GM19463 (cell line): ENCODE measurements around the gene KIRREL3.

Source experiments
- ATAC-seq: cut with Tn5 transposase; IDR thresholded peaks from one replicate; pipeline ENCODE4 v1.9.1; 2021; ENCODE audit warnings: mild to moderate bottlenecking, moderate library complexity; ENCODE audit not compliant: unreplicated experiment

KIRREL3 gene

DNA sequence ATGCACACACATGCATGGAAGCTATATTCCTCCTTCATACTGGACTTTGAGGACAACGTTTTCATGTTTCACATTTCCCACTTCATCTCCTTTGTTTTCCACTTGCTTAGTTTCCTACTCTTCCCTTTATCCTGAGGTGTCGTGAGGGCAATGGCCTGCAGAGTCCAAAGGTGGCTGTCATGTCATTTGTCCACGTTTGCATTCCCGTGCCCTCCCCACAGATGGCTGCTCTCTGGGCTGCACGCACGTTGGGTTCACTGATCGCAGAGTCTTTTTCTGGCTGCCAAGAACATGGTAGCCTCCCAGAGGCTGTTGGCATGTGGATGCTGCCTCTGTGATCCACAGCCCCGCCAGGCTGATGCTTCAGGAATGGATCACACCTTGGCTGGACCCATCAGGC, 389.1 kb downstream of the KIRREL3 start:
- no peak for ATAC-seq

DNA sequence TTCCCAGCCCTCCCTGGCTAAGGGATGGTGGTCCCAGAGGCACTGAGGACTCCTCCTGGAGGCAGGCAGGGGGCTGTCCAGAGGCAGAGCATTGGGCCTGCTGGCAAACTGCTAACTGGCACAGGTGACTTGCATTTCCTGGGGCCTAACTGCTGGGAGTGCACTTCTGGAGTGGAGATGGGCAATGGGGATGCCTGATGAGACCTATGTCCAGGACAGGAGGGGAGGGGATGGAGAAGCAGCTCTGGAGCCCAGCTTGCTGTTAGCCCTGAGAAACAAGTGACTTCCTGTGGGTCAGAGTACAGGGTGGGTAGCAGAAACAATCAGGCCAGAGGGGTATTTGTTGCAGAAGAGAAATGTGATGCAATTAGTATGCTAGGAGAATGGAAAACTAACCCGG, 391.9 kb downstream of the KIRREL3 start:
- no peak for ATAC-seq

DNA sequence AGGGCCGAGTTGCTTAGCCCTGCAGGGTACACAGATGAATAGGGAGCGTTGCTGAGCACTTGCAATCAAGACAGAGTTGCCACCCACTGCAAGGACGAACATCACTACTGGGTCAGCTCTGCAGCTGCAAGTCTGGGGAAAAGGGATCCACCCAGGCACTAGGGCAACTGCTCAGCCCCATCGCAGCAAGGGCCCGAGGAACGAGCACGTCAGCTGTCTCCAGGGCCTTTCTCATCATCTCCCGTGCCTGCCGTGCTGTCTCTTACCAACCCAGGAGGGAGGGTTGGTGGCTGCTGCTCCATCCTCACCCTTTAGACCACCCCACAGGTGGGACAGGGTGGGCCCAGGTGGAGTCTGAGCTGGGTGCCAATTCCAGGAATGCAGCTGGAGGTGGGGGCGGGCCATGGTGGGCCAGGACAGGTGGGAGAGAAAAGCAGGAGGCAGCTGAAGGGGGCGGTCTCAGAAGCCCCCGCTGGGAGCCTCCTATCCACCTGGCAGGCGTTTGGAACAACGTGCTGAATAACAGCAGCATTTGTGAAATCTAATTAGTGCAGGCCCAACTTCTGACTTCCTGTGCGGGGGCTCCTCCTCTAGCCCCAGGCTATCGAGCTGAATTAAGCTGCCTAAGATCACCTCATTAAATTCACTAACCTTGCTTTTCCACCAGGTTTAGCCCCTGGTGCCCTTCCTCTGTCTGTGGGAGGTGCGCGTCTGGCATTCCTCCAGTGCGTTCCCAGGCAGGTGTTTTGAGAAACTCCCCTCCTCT, 392.6 kb downstream of the KIRREL3 start:
- ATAC-seq, result no peak

DNA sequence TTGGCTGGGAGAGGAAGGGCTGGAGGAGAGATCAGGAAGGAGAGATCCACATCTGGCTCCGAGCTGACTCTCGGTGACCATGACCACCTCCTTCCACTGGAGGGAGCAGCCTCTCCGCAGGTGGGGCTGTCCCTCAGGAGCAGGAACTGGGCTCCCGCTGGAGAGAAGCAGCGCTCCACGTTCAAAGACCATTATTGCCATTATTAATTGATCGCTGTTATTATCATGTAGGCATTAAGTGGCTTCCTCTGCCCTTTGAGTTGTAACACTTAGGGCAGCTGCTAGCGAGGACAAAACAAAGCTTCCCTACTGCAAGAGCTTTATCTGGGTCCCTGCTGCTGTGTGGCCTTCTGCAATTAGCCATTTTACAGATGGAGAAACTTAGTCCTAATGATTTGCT, 393.2 kb downstream of the KIRREL3 start:
- peak; percentile 65 for ATAC-seq

DNA sequence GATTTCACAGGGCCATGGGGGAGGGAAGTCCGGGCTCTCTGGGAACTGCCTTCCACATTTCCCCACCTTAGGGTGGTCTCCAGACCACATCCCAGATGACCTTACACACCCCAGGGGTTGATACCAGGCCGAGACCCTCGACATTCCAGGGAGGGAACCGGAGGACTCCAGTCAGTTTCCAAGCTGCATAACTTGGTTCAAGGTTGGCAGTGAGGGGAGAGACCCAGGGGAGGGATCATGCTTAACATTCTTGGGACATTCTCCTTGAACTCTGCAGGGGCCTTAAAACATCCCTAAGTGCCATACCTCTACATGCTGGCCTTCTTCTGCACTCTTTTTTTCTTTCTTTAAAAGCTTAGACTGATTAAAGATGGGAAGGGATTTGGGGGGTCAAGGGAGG, 394.1 kb downstream of the KIRREL3 start:
- no peak for ATAC-seq

DNA sequence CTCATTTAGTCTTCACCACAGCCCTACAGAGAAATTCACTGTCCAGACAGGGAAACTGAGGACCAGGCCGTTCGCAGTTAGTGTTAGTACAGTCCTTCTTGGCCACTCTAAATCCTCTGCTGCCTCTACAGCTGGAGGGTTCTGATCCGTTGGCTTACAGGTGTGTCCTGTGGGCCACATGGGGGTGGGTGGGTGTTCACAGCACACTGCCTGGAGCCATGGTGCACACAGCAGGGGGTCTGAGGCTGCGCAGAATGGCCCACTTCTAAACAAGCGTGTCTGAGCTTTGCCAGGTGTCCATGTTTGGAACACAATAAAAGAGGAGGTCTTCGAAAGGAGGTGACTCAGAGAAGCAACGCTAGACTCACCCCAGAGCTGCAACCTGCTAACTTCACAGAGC, 396.1 kb downstream of the KIRREL3 start:
- ATAC-seq, result no peak

DNA sequence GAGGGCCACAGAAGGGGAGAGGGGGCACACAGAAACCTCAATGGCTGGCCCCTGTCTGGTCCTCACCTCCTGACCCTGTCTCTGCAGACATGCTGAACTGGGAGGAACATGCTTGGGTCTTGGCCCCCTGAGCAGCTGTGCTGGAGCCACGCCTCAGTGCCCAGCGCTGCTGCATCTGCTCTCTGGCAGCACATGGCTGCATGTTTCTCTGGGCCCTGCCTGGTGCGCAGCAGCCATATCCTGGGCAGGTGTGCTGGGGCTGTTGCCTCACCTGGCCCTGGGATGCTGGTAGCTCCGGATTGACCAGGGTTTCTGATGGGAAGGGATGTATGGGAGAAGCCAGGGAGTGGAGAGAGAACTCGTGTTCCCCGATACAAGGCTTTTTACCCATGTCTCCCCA, 397.1 kb downstream of the KIRREL3 start:
- ATAC-seq, result no peak

DNA sequence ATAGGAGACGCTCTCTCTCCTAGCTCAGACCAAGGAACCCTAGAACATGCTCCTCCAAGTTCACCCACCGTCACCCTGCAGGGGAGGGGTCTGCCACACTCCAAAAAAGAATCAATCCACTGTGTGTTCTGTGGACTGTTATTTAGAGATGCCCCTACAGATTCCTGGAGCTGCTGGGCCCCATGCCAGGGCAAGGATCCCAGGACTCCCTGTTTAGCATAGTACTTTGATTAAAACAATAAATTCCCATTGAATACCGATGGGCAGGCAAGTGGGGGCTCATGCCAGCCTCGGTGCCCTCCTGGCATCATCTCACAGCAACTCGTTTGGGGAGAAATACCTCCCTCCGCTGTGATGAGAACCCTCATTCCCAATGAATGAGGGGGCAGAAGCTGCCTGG, 397.6 kb downstream of the KIRREL3 start:
- ATAC-seq, result no peak

DNA sequence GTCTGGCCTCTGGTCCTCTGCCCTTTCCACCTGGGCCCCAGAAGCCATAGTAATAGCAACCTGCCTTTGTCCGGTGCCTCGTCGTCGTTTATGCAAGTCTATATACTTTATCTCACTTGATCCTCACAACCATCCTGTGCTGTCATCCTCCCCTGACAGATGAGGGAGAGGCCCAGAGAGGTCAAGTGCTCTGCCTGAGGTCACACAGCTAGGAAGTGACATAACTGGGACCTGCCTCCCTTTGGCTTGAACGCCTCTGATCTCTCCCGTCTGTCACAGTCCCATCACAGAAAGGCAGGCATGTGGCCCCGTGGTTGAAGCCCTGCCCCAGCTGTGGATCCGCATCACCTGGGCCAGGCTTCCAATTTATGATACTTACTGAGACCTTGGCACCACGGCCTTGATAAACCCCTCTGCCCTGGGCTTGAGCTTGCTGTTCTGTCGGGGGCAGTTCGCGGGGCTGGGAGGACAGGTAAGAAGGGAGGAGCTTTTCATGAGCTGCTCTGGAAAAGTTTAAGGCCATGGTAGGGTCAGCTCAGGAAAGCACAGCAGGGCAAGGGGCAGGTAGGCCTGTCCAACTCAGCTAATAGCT, 398.1 kb downstream of the KIRREL3 start:
- no peak for ATAC-seq

DNA sequence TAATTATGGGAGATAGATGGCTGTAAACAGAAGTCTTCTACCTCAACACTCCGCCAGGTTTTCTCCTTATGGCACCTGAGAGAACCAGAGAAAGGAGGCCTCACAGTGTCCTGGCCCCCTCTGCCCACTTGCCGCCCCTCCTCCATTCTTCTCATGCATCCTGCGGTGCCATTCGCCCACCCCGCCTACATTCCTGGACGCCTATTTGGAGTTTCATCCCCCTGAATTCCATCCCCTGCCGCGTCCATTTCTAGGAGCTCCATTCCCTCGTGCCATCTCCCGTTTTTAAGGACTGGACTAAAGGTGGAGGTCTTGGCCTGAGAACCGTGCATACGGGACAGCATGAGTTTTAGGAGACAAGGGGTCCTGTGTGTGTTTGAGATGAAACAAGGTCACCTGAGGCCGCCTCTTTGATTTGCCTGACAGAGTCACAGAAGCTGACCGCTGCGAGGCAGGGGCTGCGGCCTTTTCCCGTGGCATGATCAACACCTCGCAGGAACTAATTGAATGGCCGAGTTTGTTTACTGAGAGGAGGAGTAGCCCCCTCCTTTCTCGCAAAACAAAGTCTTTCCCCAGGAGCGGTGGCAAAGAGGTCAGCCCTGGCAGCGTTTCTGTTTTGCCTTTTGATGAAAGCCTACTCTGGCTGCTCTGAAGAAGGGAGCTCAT, 398.9 kb downstream of the KIRREL3 start:
- no peak for ATAC-seq

DNA sequence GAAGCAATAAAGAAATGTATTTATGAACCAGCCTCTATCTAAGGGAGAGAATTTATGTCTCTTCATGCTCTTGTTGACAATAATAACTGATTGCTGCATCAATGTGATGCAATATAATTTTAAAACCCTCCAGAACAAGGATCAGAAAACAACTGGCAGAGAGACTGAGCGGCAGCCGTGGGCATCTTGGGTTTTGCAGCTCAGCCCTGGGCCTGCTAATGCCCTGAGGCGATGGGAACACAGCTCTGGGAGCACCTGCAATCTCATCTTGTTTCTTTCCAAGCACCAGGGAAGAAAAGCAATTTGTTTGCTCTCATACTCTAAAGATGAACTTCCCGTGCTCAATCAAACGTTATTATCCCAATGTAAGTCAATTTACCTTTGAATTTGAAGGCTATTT, 399.4 kb downstream of the KIRREL3 start:
- no peak for ATAC-seq

DNA sequence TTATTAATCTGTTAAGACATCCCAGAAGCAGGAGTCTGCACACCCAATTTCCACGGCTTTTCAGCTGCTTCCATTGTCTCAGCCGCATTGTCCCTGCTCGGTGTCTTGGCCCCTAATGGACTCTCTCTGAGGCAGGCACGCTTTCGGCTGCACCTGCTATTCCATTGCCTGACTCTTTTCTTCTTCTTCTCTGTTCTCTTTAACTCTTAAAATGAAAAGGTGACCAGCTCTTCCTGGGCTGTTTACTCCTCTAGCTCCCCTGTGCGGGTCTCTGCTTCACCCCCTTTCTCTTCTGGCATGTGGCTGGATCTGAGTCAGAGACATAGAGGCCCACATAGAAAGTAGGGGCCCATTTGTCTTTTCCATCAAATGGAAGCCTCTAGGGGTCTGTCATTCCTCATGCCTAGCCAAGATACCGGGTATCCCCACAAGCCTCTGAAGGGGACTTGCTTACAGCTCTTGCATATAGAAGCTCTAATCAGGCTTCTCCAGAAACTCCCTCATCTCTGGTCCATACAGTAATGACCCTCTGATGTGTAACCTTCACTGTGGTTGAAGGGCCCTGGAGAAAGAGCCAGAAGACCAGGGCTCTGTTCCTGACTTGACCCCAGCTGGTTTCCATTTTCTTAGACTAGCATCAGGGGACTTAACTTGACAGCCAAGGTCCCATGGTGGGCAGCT, 401.2 kb downstream of the KIRREL3 start:
- ATAC-seq, result no peak

DNA sequence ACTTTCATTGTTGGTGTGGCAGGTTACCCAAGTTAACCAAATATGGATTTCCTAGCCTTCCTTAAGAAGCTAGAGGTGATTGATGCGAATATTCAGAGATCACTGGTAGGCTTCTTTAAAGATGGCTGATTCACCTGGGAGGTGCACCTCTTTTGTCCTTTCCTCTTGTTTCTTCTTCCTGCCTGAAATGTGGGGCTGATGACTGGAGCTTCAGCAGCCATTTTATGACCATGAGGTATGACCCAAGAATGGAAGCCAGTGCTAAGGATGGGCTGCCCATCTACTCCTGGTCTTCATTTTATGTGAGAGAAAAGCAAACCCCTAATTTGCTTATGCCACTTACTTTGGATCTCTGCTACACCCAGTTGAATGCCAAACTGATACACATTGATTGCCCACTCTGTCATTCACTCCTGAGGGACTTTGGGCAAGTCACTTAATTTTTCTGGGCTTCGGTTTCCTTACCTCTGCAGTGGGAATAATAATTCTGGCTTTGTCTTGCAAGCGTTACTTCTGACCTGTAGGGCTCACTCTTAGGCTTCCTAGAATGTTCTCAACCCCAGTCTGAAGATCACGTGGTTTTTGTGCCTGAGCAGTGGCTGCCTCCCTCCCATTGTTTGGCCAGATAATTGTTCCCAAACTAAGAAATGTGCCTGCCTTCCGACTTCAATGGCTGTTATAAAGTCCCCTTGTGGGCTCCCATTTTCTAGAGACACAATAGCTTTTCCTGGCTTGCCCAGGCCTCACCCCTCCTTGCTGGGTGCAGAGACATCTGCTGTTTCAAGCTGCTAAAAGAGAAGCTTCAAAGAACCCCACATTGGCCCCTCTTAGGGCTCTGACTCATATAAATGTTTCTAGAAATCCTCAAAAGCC, 402.0 kb downstream of the KIRREL3 start:
- ATAC-seq, result no peak

DNA sequence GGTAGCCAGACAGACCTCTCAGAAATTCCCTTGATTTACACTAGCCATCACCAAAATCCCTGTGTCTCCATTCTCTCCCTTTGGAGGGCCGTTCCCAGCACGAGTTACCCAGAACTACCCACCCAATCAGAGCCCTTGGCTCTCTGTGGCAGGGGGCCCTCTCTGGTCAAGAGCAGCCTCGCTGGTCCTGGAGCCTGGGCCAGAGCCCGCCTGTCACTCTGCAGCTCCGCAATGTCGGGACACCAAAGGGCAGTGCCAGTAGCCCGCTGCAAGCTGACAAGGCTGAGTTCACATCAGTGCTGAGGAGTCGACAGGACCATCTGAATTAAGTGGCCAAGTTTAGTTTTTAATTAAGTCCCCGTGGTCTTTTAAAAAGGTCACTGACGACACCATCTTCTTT, 403.5 kb downstream of the KIRREL3 start:
- no peak for ATAC-seq

DNA sequence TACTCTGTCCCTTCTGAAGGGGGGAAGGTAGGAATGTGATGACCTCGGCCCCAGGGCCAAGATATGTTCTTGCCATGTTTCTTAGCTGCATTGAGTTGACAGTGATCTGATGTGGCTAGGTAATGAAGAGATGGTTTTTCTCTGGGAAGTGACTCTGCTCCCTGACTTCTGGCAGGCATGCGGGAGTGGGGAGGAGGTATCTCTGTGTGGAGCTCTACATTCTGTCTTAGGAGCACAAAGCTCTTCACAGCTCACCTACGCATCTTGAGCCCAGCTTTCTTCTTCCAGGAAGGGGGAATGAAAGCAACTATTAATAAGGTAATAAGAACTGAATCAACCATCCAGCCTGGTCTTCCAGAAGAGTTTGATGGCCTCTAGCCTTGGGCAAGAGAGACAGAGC, 404.1 kb downstream of the KIRREL3 start:
- no peak for ATAC-seq

DNA sequence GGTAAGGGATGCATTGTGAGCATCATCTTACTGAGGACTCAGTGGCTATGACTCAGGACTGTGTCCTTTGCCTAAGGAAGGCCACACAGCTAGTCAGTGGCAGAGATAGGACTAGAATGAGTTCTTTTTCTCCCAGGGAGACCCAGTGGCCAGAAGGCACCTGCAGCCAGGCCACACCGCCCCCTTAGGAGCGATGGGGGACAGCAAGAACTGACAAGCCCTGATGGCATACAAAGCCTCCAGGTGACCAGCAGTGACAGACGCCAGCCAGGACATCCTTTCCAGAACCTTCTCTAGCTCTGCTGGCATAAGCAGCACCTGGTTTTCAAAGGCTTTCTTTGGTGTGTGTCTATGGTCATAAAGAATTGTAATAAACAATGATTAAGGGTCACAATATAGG, 405.0 kb downstream of the KIRREL3 start:
- no peak for ATAC-seq

DNA sequence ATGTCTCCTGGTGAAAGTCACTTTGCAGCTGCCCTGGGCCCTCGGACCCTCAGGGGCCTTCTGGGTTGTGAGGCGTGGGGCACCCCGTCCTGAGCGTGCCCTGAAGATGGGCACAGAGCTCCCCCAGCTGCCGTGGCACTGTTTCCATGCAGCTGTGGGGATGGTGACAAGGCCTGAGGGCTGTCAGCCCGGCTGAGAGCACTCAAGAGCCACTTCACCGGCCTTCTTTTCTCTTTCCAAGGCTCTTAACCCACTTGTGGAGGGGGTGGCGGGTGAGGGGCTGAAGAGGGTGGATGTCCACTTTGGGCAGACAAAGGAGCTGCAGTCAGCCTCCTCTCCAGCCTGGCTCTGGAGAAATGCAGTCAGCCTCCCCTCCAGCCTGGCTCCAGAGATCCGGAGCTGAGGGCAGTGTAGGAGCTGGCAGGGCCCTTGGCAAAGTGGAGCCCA, 405.6 kb downstream of the KIRREL3 start:
- ATAC-seq, result no peak

DNA sequence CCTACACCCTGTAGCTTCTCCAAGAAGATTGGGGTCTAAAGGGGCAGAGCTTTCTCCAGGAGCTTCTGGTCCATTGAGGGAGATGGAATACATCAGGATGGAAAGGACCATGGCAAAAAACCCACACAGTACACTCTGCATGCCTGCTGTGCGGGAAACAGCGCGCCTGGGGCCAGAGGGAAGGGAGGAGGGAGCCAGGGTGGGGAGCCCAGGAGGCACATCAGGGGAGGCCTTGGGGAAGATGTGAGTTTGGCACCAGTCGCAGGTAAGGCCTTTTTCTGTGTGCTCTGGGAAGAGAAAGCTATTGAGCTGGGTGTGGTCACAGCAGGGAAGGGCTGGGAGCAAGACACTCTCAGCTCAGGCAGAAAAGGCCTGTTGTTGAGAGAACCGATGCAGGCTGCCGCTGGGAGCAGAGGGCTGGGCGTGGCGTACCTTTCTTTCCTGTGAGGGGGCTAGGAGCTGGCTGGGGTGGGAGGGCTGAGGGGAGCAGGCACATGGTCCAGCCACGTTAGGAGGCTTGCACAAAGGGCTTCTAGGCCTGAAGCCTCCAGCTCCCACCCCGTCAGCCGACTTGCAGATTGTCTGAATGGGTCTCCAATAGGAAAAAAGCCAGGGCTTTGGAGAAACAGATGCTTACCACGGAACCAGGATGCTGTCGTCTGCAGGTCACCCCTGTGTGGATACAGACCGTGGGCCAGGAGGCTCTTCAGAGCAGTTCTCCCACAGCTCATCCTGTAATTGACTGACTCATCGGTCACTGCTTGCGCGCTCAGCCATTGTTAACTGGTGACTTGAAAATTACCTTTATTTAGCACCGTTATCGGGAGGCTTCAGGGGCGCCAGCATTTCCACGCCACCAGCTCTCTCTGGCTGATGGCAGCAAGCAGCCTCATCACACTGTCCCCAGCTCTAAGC, 407.8 kb downstream of the KIRREL3 start:
- ATAC-seq, result no peak

DNA sequence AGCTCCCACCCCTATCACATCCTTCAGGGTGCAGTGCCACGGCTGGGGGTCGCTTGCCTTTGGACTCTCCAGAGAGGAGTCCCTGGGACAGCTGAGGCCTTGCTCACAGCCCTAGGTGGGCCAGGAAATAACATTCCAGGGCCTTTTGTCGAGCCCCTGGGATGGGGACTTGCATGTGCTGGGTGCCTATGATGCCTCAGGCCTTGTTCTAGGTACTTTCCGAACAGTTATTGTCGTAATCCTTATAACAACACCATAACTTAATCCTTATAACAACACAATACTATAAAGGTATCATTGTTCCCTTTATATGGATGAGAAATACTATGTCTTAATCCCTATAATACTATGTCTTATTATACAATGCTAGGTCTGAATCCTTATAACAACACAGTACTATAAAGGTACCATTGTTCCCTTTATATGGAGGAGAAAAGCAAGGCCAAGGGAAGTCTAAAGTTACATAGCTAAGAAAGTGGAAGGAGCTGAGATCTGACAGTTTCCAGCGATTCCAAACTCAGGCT, 408.5 kb downstream of the KIRREL3 start:
- ATAC-seq, result no peak

DNA sequence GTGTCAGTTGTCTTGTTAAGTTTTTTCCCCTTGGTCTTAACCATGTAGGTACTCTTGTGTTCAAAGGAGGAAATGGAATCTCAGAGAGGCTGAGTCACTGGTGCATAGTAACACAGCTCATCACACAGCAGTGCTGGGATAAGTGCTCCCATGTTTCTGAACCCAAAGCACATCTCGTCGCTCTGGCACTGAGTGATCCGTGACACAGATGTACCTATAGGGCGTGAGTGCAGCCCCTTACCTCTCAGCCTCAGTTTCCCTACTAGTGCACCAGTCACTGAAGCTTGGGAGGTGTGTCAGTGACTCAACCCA, 411.1 kb downstream of the KIRREL3 start:
- ATAC-seq, result no peak
